HS-27A (cell line): ENCODE measurements around the gene ADAMTS9.

ENCODE experiments used
- DNase-seq: peaks from one replicate; pipeline ENCODE4 v3.0.0-alpha.2; 2012; ENCODE audit warnings: low read depth, missing footprints

The ADAMTS9 gene

DNA sequence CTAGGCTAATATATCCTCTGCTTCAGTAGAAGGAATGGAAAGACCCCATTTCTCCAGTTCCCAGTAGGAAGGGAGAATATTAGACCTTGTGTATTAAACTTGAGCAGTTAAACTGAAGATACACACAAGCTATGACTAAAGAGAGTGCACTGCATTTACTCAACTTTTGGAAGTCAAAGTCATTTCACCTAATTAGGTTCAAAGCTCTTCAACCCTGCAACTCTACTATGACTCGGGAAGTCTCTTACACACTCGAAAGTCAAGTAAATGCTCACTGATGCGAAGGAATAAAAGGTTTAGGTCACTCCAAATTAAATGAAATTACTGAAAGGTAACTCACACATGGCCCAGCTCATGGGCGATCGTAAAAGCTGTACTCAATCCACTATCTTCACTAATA lies 33.8 kb downstream of the ADAMTS9 start:
- no peak for DNase-seq

DNA sequence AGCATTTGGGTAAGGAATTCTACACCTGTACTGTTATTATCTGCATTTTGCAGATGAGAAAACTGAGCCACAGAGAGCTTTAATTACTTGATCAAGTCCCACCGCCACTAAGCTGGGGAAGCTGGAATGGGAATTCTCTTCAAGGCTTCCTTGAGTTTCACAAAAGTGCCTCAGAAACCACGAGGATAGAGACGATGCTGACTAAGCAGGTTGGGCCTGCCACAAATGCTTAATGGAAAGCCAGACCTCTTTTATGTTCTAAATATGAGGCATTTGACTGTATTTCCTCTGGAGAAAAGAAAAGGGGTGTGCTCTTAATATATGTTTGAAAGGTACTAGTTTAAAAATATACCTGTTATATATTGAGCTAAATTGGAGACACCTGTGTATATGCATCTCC lies 34.7 kb downstream of the ADAMTS9 start:
- no peak for DNase-seq

DNA sequence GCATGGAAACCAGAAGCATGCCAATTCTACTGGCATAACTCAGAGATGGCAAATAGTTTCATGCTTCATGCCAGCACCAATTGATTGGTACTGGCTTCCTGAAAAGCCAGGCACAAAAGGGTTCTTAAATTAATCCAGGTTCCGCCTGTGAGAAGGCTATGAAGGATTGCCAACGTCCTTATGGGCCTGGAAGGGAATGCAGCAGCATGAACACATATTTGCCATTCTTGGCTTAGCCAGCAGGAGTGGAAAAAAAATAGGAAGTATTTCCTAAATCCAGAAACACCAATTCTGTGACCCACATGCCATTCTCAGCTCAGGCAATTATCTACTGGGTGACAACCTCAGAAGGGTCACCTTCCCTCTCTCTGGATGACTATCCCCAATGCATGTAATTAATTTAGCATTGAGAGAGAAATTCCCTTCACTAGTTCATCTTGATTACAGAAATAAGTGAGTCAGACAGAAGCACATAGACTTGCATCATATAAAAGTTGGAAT lies 36.0 kb downstream of the ADAMTS9 start:
- no peak for DNase-seq

DNA sequence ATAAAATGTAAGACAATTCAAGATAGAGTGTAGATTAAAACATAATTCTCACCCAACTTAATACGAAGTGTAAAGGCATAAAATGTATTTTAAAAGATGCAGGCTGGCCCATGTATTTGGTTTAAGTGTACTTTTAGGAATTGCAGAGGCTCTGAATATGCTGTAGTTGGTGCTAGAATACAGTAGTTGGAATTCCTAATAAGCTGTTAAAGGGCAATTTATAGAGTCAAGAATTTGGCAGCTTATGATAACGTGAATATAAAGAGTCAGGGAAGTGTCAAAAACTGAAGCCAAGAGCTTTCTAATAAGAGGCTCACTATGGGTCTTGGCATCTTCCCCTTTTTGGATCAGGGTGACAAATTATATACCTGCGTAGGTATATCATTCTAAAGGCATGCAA lies 36.5 kb downstream of the ADAMTS9 start:
- no peak for DNase-seq

DNA sequence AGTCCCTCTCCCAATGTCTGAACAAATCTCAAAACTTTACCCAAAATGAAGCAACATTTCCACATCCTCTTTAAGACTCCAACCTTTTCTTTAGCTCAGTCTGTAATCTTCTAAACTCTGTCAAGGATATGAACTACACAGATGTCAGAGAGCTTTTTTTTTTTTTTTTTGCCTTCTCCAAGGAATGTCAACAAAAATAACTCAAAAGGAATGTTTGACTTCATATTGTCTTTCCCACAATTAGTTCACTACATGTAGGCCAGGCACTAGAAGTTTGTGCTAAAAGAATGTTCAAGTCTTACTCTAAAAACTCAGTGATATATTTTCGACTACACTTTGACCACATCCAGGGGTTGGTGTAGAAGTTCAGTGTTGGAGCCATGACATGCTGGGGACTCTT lies 37.1 kb downstream of the ADAMTS9 start:
- no peak for DNase-seq

DNA sequence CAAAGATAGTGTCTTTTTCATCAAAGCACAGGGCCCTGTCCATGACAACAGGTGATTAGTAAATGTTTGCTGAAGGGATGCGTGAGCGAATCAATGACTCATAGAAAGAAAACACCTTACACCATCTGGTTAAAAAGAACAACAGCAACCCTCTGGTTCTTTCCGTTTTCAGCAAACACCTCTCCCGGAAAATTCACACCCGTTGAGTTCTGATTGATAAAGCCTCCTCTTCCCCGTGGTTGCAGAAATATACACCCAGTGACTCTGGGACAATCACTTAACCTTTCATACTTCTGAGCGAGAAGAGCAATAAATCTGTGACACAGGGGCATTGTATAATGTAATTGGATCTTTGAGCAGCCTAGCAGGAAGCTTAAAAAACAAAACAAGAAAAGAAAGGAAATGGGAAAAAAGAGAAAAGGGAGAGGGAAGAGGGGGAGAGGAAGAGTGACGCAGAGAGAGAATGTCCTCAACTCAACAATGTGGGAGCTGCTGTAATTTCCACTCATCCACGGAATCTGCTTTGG lies 37.6 kb downstream of the ADAMTS9 start:
- no peak for DNase-seq

DNA sequence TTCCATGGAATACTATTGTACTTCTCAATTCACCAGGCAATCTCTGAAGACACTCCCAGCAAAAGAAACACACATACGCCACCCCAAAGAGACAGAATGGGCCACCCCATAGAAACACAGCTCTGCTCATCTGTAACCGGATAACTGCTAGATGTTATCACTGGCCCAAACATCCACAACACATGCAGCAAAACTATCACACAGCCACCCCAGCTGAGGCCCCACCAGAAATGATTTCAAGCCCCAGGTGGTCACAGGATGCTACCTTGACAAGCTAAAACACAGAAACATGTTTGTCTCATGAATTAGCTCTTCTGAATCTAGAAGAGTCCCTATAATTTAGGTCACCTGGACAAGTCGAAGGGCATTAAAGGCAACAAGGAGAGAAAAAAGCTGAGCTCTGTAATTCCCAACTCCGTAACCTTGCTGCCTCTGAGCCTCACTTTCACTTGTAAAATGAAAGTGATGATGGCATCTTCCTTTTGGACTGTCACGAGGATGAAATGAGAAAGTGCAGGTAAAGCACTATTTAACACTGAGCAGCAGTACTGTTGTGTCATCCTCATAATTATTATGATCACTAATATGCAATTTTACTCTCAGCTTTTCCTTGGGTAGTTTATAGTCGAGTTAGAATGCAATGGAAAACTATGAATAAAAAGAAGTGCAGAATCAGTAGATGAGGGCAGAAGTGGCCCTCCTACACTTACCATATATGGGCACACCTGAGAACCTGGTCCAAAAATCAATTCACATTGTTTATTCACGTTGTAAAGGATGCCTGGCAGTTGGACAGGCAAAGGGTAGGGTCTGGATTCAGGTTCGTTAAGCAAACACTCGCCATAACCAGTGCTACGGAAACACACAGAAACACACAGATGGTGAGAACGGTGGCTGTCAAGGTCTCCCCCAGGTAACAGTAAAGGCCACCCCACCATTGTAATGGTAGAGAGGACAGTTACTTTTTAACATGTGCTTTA lies 38.6 kb downstream of the ADAMTS9 start:
- DNase-seq = no peak

DNA sequence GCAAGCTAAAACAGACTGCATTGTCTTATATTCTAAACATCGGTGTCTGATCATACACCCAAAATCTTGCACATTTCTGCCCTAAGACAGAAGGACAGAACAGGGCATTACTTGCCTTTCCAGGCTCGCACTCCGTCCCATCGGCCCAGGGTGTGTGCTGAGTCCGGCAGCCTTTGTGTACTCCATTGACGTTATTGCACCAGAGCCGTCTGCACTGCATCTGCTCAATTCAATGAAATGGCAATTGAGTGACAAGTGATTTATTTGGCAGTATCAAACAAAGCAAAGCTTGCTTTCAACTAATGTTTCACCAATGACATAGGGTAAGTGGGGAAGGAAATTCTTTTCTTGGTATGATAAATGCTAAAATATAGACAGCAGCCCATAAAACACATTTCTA lies 40.0 kb downstream of the ADAMTS9 start:
- no peak for DNase-seq

DNA sequence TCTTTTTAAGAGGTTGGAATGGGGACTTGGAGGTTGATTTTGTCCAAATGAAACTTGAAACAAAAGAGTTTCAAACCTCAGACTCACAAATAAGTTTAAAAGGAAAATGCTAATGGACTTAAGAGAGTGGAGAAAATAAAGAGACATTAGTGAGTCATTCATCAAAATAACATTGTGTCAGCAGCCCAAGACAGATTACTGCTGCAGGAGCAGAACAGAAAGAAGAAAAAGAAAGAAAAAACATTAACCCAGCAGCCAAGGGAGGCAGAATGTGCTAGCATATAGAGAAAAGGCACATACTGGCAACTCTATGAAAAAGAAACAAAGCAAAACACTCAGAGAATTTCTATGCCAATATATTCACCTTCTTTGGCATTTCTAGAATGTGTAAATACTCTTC lies 42.6 kb downstream of the ADAMTS9 start:
- DNase-seq = no peak

DNA sequence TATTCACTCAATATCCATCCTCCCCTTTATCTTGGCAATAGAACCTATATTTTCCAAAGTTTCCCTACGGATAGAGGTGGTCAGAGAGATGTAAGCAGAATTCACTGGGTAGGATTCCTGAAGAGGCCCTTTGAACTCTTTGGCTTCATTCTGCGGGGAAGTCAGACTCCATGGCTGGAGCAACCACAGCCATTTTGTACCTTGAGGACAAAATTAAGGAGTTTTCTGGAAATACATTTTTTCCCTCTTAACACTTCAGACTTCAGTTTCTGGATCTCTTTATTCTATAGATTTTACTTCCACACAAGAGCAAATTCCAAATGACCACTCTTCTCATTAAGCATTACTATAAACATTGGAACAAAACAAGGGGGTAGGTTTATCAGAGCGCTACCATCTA lies 43.3 kb downstream of the ADAMTS9 start:
- DNase-seq = no peak

DNA sequence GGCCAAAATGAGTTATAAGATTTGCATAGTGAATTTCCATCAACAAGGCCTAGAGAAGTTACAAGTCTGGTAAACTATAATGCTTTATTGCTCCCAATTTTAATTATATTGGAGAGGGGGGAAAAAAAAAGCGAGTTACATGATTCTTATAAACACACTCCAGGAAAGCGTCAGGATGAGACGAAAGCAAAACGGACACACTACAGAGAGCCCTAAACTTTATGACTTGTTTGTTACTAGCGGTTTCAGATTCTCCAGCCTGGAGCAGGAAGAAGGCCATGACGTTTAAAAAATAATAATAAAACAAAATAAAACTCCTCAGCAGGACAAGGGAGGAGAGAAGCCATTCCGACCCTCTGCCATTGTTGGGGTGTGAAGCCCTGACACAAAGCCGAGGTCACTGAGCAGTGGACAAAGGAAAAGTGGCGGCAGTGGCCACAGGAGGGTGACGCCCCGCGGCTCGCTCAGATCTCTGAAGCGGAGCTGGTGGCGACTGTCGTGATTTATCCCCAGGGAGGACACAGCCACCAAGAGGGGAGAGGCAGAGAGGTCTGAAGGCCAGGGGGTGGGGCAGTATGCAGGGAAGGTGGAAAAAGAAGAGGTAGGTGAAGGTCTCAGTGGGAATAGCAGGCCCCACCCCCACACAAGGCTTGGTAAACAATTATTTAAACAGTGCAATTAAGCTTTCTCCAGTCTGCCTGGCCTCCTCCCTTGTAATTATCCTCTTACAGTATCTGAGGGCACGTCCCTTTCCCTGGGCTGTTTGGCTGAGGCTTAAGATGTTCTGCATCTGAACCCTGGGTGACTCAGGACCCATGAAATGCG lies 45.3 kb downstream of the ADAMTS9 start:
- DNase-seq = no peak

DNA sequence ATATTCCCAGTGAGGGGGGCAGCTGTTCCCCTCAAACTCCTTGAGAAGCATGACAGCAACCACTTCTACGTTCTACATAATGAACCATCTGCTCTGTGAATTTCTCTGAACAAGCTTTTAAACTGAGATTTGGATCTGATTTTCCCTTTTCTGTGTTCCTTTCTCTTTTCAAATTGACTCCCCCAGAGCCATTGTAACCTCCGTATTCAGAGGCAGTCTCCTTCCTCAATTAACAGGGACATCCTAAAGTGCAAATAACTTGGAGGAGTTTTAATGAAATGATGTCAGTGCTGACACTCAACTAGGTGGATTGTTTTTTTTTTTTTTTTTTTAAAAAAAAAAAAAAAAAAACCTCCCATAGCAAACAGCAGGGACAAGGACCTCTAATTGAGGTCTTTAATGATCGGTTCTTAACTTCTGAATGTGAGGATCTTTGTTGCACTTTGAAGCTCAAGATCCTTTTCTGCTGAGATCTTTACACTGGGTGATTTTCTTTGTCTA lies 48.8 kb downstream of the ADAMTS9 start:
- DNase-seq = no peak

DNA sequence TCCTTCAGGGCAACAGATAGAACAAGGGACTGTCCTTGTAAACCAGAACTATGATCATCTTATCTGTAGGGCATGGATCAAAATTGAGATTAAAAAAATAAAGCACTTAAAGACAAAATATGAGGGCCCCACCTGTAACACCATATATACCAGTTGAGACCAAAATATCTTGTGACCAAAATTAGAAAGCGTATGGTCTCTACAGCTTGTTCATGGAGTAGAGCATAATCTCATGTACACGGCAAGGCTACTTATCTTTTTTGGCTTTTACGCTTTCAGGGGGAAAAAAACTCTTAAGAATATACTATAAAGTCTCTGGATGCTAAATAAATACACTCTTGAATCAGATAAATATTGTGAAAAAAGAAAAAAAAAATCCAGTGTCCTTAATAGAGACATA lies 49.3 kb downstream of the ADAMTS9 start:
- DNase-seq = no peak

DNA sequence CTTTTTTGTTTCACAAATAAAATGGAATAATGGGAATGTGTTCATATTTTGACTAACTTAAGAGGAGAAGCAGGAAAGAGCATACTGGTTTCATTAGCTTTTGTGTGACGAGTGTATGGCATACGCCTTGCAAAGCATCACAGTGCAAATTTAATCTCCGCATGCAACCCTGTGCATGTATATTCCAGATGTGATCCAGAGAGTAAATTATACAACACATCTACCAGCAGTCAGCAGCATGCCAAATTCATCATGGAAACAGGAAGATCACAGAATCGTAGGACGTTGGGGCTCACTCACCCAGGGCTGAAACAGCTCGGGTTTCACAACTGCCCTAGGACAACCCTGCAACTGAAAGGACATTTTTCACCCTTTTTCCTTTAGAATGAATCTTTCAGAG lies 53.4 kb downstream of the ADAMTS9 start:
- no peak for DNase-seq

DNA sequence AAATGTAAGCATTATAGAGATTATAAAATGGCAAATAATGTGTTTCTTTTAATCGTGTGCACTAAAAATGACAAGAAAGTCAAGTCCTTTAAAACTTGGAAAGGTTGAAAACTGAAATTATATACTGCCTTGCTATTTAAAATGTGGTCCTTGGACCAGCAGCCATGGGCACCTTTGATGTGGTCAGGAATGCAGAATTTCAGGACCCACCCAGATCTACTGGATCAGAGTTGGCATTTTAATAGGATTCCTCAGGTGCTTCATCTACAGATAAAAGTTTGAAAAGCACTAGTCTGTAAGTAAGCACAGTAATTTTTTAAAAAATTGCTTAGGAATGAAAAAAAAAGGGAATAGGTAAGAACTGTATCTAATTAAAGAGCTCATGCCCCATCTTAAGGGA lies 55.8 kb downstream of the ADAMTS9 start:
- no peak for DNase-seq

DNA sequence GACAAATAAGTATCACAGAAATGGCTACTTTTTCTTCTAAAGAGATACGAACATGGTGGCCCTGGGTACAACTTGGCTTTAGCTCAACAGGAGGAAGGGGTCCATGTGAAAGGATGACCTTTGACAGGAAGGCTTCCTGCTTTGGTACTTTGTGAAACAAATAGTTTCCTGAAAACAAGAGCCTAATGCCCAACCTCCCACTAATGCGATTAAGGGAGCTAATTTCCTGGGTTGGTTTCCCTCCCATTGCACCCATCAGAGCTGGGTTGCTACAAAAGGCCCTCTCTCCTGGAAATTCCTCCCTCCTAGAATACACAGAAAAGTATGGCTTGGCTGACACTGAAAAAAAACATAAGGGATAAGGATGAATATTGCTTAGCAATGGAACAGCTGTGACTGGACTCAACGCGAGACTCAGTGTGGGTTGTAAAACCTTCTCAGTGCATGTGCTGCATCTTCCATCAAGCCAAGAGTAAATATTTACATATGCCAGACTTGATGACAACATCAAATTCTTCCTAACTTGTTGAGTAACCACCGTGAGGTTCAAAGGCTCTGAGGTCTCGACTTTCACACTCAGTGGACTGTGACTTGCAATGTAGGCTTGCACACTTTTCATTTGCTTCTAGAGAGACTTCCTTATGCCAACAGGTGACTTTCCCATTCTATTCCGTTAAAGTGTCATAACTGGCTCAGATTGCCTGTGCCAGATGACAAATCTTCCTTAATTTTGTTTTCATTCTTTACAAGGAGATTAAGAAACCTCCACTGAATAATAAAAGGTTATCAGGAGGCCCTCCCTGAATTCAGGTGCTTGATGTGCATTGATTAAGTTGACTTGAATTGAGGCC lies 60.1 kb downstream of the ADAMTS9 start:
- DNase-seq = no peak

DNA sequence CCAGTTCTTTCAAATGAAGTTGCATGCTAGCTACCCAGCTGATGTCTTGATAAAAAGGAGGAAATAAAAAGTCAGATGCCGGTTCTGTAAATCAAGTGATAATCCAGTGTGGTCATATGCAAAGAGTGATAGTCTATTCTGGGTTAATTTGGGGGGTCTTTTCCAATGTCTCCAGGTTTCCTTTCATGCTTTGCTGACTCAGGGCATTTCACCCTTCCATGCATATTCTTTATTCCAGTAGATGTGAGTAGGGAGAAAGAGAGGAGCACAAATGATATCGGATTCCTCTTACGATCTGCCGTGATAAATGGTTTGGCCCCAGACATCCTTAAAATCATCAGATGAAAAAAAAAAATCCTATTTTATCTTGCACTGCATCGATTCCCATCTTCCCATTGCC lies 60.8 kb downstream of the ADAMTS9 start:
- DNase-seq = no peak

DNA sequence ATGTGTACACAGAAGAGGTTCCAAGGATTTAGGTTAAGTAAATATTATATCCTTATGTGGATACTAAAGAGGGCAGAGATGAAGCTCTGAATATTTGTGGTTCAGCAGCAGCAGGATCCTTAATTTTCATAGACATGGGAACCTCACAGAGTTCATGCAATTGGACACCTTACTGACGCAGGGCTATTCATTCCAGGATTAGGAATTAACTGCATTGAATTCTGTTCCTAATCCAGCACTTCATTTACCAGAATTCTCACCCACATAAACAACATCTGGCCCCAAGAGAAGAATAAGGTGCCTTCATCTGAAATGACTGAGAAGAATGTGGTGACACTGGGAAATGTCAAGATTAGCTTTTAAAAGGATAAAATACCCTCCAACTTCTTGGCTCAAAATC lies 62.4 kb downstream of the ADAMTS9 start:
- no peak for DNase-seq

DNA sequence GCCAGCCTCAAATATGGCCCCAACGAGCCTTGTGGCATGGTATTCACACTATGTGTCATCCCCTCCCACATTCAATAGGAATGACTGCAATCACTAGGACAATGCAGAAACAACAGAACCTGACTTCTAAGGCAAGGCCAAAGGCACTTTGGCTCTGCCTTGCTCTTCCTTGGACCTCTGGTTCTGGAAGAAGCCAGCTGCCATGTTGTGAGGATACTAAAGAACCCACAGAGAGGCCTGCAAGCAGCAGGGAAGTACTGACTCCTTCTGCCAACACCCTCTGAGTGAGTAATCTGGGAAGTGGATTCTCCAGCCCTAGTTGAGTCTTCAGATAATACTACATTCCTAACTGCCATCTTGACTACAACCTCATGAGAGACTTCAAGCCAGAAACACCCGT lies 64.7 kb downstream of the ADAMTS9 start:
- no peak for DNase-seq

DNA sequence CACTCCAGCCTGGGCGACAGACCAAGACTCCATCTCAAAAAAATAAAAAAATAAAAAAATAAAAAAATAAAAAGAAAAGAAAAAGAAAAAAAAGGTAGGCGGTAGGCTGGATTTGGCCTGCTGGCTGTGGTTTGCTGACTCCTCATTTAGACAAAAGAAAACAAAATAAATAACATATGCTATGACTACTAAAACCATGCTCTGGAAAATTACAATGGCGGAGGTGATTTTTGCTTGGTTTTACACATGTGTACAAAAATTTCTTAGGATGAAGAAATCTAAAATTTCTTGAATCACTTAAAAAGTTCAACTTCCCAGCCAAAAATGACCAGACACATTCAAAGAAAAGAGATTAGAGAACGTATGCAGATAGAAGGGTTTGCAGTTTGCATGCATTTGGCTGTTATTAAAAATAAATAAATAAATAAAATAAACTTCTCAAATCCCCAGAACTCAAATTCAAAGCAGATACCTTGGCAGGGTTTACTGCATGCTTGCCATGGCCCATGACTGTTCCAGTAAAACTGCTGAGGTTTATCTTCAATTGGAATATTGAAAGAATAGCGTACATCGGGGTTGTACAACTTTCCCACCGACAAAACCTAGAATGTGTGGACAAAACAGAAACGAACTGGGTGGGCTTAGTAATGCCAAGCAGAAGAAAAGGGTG lies 65.9 kb downstream of the ADAMTS9 start:
- no peak for DNase-seq

DNA sequence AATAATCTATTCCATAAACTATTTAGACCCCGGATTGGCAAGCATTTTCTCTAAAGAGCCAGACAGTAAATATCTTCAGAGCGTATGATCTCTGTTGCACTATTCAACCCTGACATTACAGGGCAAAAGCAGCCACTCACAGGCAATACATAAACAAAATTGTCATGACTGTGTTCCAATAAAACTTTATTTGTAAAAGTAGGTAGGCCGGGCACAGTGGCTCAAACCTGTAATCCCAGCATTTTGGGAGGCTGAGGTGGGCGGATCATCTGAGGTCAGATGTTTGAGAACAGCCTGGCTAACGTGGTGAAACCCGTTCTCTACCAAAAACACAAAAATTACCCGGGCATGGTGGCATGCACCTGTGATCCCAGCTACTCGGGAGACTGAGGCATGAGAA lies 66.5 kb downstream of the ADAMTS9 start:
- DNase-seq = no peak
